ENCODE measurements around the gene KCNC2.
A peak's percentile ranks its signal among the peaks of the same experiment; 100 is the strongest.

KCNC2 gene

GRCh38 chr12:75161488-75161887, 48.2 kb downstream of the KCNC2 start:
- DNase-seq (ENCODE audit: low spot score): no peak

GRCh38 chr12:75157385-75157784, 52.3 kb downstream of the KCNC2 start:
- no peak for DNase-seq (ENCODE audit: low spot score)

- no peak for DNase-seq (ENCODE audit: low spot score)
Measured at GRCh38 chr12:75155962-75156361, 53.7 kb downstream of the KCNC2 start.

- DNase-seq (ENCODE audit: low spot score): no peak
Measured at GRCh38 chr12:75154388-75154787, 55.3 kb downstream of the KCNC2 start.

GRCh38 chr12:75139196-75139595, 70.4 kb downstream of the KCNC2 start:
- no peak for DNase-seq (ENCODE audit: low spot score)

- no peak for DNase-seq (ENCODE audit: low spot score)
Measured at GRCh38 chr12:75137896-75138295, 71.7 kb downstream of the KCNC2 start.

GRCh38 chr12:75135026-75135425, 74.6 kb downstream of the KCNC2 start:
- DNase-seq (ENCODE audit: low spot score): no peak

- no peak for DNase-seq (ENCODE audit: low spot score)
Measured at GRCh38 chr12:75130811-75131210, 78.8 kb downstream of the KCNC2 start.

GRCh38 chr12:75129275-75129674, 80.4 kb downstream of the KCNC2 start:
- DNase-seq (ENCODE audit: low spot score): no peak

GRCh38 chr12:75121036-75121705, 88.5 kb downstream of the KCNC2 start:
- DNase-seq (ENCODE audit: low spot score): no peak

GRCh38 chr12:75120311-75120711, 89.3 kb downstream of the KCNC2 start:
- no peak for DNase-seq (ENCODE audit: low spot score)

- DNase-seq (ENCODE audit: low spot score): no peak
Measured at GRCh38 chr12:75116646-75117198, 92.9 kb downstream of the KCNC2 start.

GRCh38 chr12:75115748-75116147, 93.9 kb downstream of the KCNC2 start:
- DNase-seq (ENCODE audit: low spot score): no peak

- no peak for DNase-seq (ENCODE audit: low spot score)
Measured at GRCh38 chr12:75103822-75104221, 105.8 kb downstream of the KCNC2 start.

- no peak for DNase-seq (ENCODE audit: low spot score)
Measured at GRCh38 chr12:75101781-75102180, 107.9 kb downstream of the KCNC2 start.

- DNase-seq (ENCODE audit: low spot score): no peak
Measured at GRCh38 chr12:75099210-75099609, 110.4 kb downstream of the KCNC2 start.

GRCh38 chr12:75097003-75097402, 112.6 kb downstream of the KCNC2 start:
- DNase-seq (ENCODE audit: low spot score): no peak

GRCh38 chr12:75087654-75088053, 122.0 kb downstream of the KCNC2 start:
- no peak for DNase-seq (ENCODE audit: low spot score)

GRCh38 chr12:75086091-75087038, 123.3 kb downstream of the KCNC2 start:
- peak; percentile 2 for DNase-seq (ENCODE audit: low spot score)

GRCh38 chr12:75081305-75081704, 128.3 kb downstream of the KCNC2 start:
- DNase-seq (ENCODE audit: low spot score): no peak

GRCh38 chr12:75080582-75080981, 129.1 kb downstream of the KCNC2 start:
- no peak for DNase-seq (ENCODE audit: low spot score)

- no peak for DNase-seq (ENCODE audit: low spot score)
Measured at GRCh38 chr12:75065482-75065881, 144.2 kb downstream of the KCNC2 start.

- DNase-seq (ENCODE audit: low spot score): no peak
Measured at GRCh38 chr12:75062691-75063090, 146.9 kb downstream of the KCNC2 start.
